K562 (cell line): ENCODE measurements around the gene C17orf50. TPM values are rescaled to one million over a fixed set of nuclear protein-coding genes. Genes with fewer than 3 reads are reported as not detected.

Experiments used
- AFF4 ChIP-seq: sonication (generic); formaldehyde crosslinking; IDR thresholded peaks from 2 replicates; pipeline ENCODE4 v1.8.0; 2023; ENCODE audit warnings: mild to moderate bottlenecking, missing genetic modification reagents
- ARID4B ChIP-seq: sonication (generic); formaldehyde crosslinking; IDR thresholded peaks from 2 replicates; pipeline ENCODE4 v1.8.0; 2022; ENCODE audit warnings: mild to moderate bottlenecking, missing genetic modification reagents
- HDAC1 ChIP-seq, 2 experiments: fragments of 450-650 bp; IDR thresholded peaks; 2 replicates each; pipeline ENCODE4 v1.6.1; 2016 to 2017; ENCODE audit warnings: inconsistent platforms in 1 of 2, mild to moderate bottlenecking in 1 of 2, moderate library complexity in 1 of 2
- HMG20B ChIP-seq: fragments of 250-450 bp; sonication (Bioruptor Pico); IDR thresholded peaks from 2 replicates; pipeline ENCODE4 v1.5.0; 2021; ENCODE audit warnings: mild to moderate bottlenecking
- HNRNPL ChIP-seq: fragments of 200-400 bp; formaldehyde crosslinking; IDR thresholded peaks from 2 replicates; pipeline ENCODE4 v1.6.1; 2017; ENCODE audit warnings: low read depth, mild to moderate bottlenecking, low read length
- JUN ChIP-seq, 2 experiments: sonication (generic) in 1 of 2; formaldehyde crosslinking in 1 of 2; IDR thresholded peaks; 2 replicates each; pipeline versions ENCODE4 v1.6.1 to v1.8.0; 2012 to 2022; ENCODE audit warnings: borderline replicate concordance in 2 of 2, mild to moderate bottlenecking in 2 of 2, improper control_type of control experiment in 1 of 2, low read depth in 1 of 2, low read length in 1 of 2, missing genetic modification reagents in 1 of 2
- NFIC ChIP-seq: fragments of 450-650 bp; IDR thresholded peaks from 2 replicates; pipeline ENCODE4 v1.6.1; 2017; ENCODE audit warnings: mild to moderate bottlenecking, inconsistent platforms
- SIX5 ChIP-seq, 2 experiments: IDR thresholded peaks; 2 replicates each; pipeline ENCODE4 v1.6.1; 2011; ENCODE audit warnings: low read length in 2 of 2, borderline replicate concordance in 1 of 2, low read depth in 1 of 2, mild to moderate bottlenecking in 1 of 2, moderate library complexity in 1 of 2; ENCODE audit not compliant: insufficient read depth in 1 of 2
- THRA ChIP-seq: fragments of 450-650 bp; IDR thresholded peaks from 2 replicates; pipeline ENCODE4 v1.6.1; 2017; ENCODE audit warnings: mild to moderate bottlenecking, moderate library complexity
- ZBTB26 ChIP-seq: fragments of 450-650 bp; formaldehyde crosslinking; IDR thresholded peaks from 2 replicates; pipeline ENCODE4 v1.4.0; 2022; ENCODE audit warnings: missing genetic modification characterization
- ZNF584 ChIP-seq: fragments of 200-800 bp; sonication (Bioruptor generic); IDR thresholded peaks from 2 replicates; pipeline ENCODE4 v1.6.1; 2016; ENCODE audit warnings: low read depth, mild to moderate bottlenecking, missing genetic modification characterization, missing compliant biosample characterization
- ZNF655 ChIP-seq: fragments of 250-450 bp; sonication (Bioruptor Pico); IDR thresholded peaks from 2 replicates; pipeline ENCODE4 v1.5.0; 2021
- ZNF695 ChIP-seq: fragments of 450-650 bp; formaldehyde crosslinking; IDR thresholded peaks from 2 replicates; pipeline ENCODE4 v1.4.0; 2020; ENCODE audit warnings: mild to moderate bottlenecking, moderate library complexity
- ZNF766 ChIP-seq: fragments of 200-800 bp; sonication (Bioruptor generic); conservative IDR thresholded peaks from 2 replicates; pipeline ENCODE4 v1.6.1; 2016; ENCODE audit warnings: missing genetic modification characterization, missing compliant biosample characterization
- polyA plus RNA-seq, 8 experiments: library from polyadenylated mRNA; depleted of rRNA in 4 of 8; stranded (reverse) in 5 of 8; unstranded in 3 of 8; fragments of >200 nt; fragmentation: Nextera tagmentation in 2 of 8; fragmentation: Illumina TruSeq in 1 of 8; extraction: Ambion mirVana in 2 of 8; extraction: Trizol in 1 of 8; gene quantifications; 2 replicates each; pipeline versions ENCODE4 v1.2.1 to v1.2.3, GENCODE V29; 2011 to 2014; ENCODE audit warnings: inconsistent platforms in 1 of 8, missing spikeins in 1 of 8
- total RNA-seq, 7 experiments: library from RNA; depleted of rRNA in 6 of 7; stranded (reverse); fragments of >200 nt in 6 of 7; fragmentation: Illumina TruSeq in 2 of 7; extraction: Trizol in 2 of 7; gene quantifications; 2 replicates each; pipeline versions ENCODE4 v1.2.1 to v1.2.3, GENCODE V29; 2011 to 2021; ENCODE audit warnings: low replicate concordance in 1 of 7

C17orf50 gene
- total and polyA plus RNA-seq, 9 of the 15 experiments (the other 6 are each of a cell fraction or from before 2014, with no cell fraction given), result not detected

- no peak for TF ChIP-seq AFF4
- no peak for TF ChIP-seq HNRNPL
- TF ChIP-seq HDAC1 (IDR thresholded peaks at IDR 0.05), result no peak
- TF ChIP-seq JUN (IDR thresholded peaks at IDR 0.05; ENCODE audit: borderline replicate concordance, low read depth, low read length), result no peak
- TF ChIP-seq JUN (CRISPR knock-in tag; IDR thresholded peaks at IDR 0.05; ENCODE audit: borderline replicate concordance), result no peak
- TF ChIP-seq ZNF655 (CRISPR knock-in tag), result no peak
- TF ChIP-seq SIX5 (IDR thresholded peaks at IDR 0.05; ENCODE audit: borderline replicate concordance in 1 of 2, insufficient read depth in 1 of 2, low read depth in 1 of 2, low read length in 2 of 2), result no peak
- TF ChIP-seq HMG20B (CRISPR knock-in tag), result no peak
- TF ChIP-seq THRA, result no peak
- no peak for TF ChIP-seq ZNF695 (CRISPR knock-in tag)
- no peak for TF ChIP-seq NFIC
- no peak for TF ChIP-seq ARID4B
- TF ChIP-seq ZNF584 (CRISPR knock-in tag), result no peak
- no peak for TF ChIP-seq ZBTB26
- no peak for TF ChIP-seq ZNF766 (CRISPR knock-in tag)
Observed at GRCh38 chr17:35728551-35728950, 32.1 kb upstream of the C17orf50 start (continued).
